EH (cell line): ENCODE data around the gene ZFP57.

ENCODE experiments used
- DNase-seq: peaks from one replicate; pipeline ENCODE4 v3.0.0-alpha.2; 2015; ENCODE audit warnings: low read depth

Gene ZFP57

DNA sequence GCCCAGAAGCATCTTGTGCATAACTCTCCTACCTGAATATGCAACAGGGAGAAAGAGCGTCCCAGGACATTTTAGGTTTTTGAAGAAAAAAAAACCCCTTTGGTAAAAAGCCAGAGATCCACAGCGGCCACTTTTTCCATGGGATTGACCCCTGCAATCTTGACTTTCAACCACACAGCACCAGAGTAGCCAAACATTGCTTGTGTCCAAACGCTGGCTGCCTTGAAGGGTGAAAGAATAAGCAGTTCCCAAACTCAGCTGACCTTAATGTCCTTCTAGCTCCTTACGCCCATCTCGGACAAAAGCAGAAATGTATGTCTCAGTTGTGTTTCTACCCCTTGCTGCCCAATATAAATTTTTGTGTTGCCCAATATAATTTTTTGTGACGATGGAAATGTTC is 25.3 kb downstream of the ZFP57 start:
- no peak for DNase-seq

DNA sequence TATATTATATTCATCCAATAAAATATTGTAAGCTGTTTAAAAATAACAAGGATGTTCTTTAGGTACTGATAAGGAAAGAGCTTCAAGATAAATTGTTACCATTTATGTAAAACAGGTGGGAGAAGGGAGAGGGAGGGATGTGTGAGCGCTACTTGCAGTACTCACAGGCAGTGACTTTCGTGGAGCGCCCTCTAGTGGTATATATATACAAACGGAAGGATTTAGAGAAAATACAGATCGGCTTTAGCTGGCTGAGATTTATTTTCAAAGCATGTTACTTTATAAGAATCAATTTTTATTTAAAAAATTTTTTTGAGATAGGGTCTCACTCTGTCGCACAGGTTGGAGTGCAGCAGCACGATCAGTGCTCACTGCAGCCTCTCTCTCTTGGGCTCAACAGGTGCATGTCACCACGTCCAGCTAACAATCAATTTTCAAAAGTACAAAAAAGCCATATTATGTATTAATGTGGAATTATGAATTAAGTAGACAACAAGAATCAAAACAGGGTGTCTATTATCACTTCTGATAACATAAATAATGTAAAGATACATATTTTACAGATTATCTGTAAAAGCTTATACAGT is 27.4 kb downstream of the ZFP57 start:
- peak; percentile 70 for DNase-seq

DNA sequence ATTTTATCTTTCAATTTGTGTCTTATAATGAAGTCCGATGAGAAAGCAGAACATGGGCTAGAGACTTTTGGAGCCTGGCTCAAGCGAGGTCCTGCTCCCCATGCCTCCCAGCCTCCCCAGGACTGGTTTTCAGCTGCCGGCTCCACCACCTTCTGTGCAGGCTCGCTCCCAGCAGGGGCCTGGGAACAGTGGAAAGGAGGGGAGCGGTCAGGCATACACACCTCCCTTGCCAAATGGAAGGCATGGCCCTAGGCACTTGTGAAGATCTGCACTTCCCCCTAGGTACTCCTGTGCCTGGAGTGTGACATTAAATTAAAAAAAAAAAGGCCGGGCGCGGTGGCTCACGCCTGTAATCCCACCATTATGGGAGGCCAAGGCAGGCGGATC is 28.8 kb downstream of the ZFP57 start:
- no peak for DNase-seq

- DNase-seq: peak; percentile 39
These were observed 29.3 kb downstream of the ZFP57 start for GRCh38 chr6:29651413-29652197.

GRCh38 chr6:29649701-29650673 is 31.0 kb downstream of the ZFP57 start:
- DNase-seq: peak; percentile 96

DNA sequence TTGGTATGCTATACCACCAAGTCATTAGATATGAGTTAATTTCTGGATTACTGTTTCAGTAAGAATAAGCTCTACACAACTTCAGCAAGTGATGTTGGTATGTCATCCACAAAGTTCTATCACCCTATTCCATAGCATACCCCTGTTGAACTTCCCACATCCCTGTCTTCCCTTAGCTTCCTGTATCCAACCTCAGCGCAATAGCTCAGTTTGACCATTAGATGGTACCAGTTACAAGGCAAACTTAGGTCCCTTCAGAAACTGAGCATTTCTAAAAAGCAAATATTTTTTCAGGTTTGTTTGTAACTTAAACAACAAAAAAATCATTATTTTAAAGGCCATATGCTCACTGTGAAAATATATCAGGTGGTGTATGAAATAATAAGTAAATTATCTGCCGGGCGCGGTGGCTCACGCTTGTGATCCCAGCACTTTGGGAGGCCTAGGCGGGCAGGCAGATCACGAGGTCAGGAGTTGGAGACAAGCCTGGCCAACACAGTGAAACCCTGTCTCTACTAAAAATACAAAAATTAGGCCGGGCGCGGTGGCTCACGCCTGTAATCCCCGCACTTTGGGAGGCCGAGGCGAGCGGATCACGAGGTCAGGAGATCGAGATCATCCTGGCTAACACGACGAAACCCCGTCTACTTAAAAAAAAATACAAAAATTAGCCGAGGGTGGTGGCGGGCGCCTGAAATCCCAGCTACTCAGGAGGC is 32.9 kb downstream of the ZFP57 start:
- peak; percentile 50 for DNase-seq

GRCh38 chr6:29641430-29642148 is 39.4 kb downstream of the ZFP57 start:
- DNase-seq: no peak

DNA sequence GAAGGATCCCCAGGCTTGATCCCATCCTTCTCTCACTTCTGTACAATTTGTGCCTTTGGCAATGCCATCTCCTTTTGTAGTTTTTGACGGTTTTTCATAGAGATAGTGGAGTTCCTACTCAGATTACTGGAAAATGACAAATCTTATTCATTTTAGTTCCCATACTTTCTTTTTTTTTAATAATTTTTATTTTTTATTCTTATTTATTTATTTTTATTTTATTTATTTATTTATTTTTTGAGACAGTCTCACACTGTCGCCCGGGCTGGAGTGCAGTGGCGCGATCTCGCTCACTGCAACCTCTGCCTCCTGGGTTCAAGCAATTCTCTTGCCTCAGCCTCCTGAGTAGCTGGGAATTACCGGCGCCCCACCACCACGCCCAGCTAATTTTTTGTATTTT is 43.7 kb downstream of the ZFP57 start:
- no peak for DNase-seq

DNA sequence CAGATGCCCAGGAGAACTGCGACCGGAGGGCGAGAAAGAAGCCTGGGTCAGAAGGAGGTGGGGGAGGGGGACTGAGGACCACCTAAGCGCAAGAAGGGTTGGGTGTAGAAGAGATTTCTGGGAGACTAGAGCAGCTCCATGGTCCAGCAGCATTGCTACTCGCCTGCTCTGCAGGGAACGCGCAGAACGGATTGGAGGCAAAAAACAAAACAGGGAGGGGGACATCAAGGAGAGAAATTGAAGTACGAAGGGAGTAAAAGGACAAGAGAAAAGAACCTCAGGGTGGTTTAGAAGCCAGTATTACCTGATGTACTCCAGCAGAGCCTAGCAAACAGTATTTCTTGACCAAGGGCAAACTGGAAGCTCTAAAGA is 47.4 kb downstream of the ZFP57 start:
- DNase-seq: no peak

- peak; percentile 93 for DNase-seq
These were observed 48.0 kb downstream of the ZFP57 start, which contains the start of gene GABBR1 for GRCh38 chr6:29632789-29633533. GABBR1 (minus strand) TSS chr6:29633183; CDS start chr6:29632385, 798 bp downstream.

- DNase-seq: peak; percentile 82
These were observed 48.9 kb downstream of the ZFP57 start for GRCh38 chr6:29631860-29632731.

GRCh38 chr6:29631209-29631810 is 49.6 kb downstream of the ZFP57 start:
- no peak for DNase-seq

- no peak for DNase-seq
These were observed 50.6 kb downstream of the ZFP57 start for GRCh38 chr6:29630315-29630714.

- DNase-seq: no peak
These were observed 51.4 kb downstream of the ZFP57 start for GRCh38 chr6:29629571-29629970.

DNA sequence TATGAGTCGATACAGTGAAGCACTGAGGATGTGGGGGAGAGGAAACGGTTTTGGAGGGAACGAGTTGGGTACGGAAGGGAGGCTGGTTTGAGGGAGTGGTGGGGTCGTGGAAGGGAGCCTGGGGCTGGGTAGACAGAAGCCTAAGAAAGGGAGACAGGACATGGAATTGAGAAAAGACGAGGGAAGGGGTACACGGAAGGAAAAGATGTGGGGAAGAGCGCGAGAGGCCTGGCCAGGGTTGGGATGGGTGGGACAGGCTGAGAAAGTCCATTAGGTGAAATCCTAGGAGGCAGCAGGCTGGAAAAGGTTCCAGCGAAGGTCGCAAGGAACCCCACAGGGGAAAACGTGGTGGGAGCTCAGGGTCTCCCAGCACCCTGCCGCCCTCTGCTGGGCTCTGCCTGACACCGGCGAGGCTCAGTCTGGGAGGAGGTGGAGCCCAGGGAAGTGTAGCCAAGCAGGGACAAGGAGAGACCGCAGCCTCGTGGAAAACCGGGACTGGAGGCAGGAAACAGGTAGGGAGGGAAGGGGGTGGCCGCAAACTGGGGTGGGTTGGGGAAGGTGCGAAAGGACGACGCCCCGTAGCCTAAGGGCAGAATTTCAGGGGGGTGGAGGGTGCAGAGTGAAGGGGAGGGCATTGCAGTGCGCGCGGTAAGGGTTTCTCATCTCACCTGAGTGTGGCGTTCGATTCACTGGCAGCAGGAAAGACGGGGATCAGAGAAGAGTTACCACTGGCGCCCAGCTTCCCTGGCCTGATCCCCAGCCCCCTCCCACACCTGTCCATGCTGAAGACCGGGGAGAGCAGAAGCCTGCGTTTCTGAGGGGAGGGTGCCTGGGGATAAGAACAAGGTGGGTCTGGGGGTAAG is 52.3 kb downstream of the ZFP57 start:
- peak; percentile 79 for DNase-seq

- peak; percentile 93 for DNase-seq
These were observed 53.1 kb downstream of the ZFP57 start for GRCh38 chr6:29627755-29628418.

DNA sequence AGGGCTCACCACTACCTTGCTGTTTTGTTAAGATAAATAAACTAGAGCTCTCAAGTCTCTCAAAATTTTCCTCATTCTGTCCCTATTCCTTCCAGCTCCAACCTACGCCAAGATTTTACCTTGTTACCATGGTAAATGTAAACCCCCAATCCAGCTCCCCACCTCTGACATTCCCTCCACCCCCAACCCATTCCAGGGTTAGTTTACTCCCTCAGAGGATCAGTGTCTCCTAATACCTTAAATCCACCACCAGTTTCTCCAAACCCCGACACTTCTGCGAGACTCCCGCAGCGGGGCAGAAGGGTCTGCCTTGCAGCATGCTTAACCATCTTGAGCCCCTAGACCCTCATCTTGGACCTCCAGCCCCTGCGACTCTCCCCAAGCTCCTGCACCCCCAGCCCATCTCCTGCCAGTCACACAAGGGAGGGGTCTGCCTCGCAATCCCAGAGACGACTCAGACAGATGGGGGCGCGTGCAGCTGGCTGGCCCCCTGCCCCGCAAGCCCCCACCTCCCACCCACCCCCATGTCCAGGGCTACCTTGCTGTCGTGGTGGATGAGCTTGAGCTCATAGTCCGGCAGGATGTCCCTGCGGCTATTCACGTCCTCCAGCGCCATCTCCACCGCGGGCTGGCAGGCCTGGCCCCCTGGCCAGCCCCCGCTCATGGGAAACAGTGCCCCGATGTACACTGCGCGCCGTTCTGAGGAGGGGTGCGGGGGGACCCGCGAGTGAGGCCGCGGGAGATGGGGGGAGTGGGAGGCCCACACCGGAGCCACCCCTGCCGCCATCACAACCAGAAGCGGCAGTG is 53.8 kb downstream of the ZFP57 start:
- DNase-seq: peak; percentile 25
